Urinary bladder (tissue), 4 donors: ENCODE results near the gene SCMH1. TPM values are rescaled to one million over a fixed set of nuclear protein-coding genes. Genes with fewer than 3 reads are reported as not detected.

ENCODE experiments used
- DNase-seq: peaks from one replicate; pipeline ENCODE4 v3.0.0-alpha.2; 2015; ENCODE audit errors: extremely low spot score
- H3K27ac ChIP-seq: one replicate; pipeline ENCODE4 v1.5.1; 2013; ENCODE audit warnings: low read depth, mild to moderate bottlenecking, moderate library complexity
- H3K36me3 ChIP-seq: one replicate; pipeline ENCODE4 v1.6.1; 2013; ENCODE audit warnings: mild to moderate bottlenecking, moderate library complexity; ENCODE audit not compliant: insufficient read depth
- H3K4me1 ChIP-seq: one replicate; pipeline ENCODE4 v1.6.1; 2013; ENCODE audit warnings: mild to moderate bottlenecking, moderate library complexity; ENCODE audit not compliant: insufficient read depth
- H3K4me3 ChIP-seq: one replicate; pipeline ENCODE4 v1.5.1; 2013; ENCODE audit warnings: low read depth, low read length
- WGBS: extraction: QIAGEN DNeasy Blood & Tissue Kit; methylation state at CpG from one replicate; pipeline ENCODE4 v1.1.7; 2013; 5-methylcytosine and 5-hydroxymethylcytosine counted together
- polyA plus RNA-seq: library from polyadenylated mRNA; stranded (reverse); fragments of 200-250 nt; gene quantifications from one replicate; pipeline ENCODE4 v1.2.3, GENCODE V29; 2013
- total RNA-seq: library from RNA; depleted of rRNA; stranded (reverse); fragments of >200 nt; gene quantifications from one replicate; pipeline ENCODE4 v1.2.3, GENCODE V29; 2014
- donor health status: healthy with polysubstance abuse.
- donor health status: healthy.

The SCMH1 gene
- total and polyA plus RNA-seq, 2 donors, result 46.8 to 59.8 TPM

DNA sequence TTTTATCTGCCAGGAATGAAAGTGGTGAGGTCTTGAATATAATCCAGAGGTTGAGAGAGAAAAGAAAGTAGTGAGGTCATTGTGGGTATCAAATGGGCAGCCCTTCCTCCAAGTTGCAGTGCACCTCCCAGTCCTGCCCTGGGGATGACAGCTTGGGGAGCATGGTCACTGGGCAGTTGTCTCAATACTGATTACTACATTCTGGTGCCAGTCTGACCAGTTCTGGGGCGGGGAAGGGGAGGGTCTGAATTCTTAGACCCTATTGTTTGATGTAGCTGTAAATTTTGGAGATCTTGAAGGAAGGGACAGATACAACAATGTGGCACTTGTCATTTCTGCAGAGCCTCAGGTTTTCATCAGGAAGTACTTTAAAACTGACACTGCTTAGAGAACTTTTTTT is 231.8 kb downstream of the SCMH1 start:
- Histone ChIP-seq H3K27ac (no peak overlapping the region), H3K4me3 (no peak overlapping the region), H3K36me3 (peaks cover 2% of the 10 kb centered on the region), H3K4me1 (peaks cover 1% of the 10 kb centered on the region)
- DNase-seq, result no peak
- WGBS, result 94% methylated on average over 1 of the region's 1 CpG

DNA sequence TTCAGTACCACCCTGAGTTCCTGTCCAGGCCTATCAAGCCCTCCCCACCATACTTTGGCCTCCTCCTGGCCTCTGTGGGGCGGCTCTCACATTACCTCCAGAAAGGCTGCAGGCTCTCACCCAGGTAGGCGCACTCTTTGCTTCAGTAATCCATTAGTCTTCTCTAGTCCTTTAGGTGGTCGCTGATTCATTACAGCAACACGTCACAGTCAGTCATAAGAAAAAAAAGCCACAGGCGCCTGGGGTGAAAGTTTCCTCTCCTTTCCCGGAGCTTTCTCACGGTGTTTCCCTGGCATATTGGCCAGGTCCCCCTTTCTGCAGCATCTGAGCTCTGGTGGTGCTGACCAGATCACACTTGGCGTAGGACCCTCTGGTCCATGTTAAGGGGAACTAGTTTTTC is 232.6 kb downstream of the SCMH1 start:
- peaks cover 2% of the 10 kb centered on the region for H3K36me3 ChIP-seq
- WGBS, result 93% methylated on average over 8 of the region's 8 CpGs

DNA sequence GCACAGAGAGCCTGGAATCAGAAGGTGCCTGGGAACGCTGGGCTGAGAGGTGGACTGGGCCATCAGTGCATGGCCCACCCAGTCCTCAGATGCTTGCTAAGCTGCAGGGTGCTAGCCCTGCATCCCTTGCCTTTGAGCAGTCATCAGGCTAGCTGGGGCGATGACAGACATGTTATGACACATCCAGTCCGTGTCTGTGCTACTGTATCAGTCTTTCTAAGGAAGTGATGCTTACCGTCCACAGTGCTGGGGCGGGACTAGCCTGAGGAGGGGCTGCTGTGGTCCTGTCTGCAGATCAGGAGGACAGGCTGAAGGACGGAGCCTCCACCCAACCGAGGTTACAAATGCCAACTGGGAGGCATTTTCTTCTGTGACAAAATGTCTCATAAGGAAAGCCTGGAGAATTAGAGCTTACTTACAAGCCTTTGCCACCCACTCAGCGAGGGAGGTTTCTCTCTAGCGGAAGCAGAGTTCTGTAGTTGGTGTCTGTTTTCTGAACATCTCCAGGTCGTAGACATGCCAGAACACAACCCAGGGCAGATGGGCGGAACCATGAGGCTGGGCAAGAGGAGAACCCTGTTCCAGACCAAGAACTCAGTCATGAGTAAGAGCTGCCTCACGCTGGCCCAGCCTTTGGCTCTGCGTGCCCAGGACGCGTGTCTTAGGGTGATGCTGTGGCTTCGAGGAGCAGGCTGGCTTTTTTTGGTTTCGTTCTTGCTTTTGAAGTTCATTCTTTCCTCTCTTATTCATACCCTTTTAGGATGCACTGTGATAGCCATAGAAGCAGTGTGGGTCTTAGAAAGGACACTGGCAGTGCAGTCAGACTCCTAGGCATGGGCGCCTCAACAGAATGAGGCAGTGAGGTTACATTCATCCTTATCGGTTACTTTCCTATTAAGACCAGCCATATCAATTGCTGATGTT is 234.9 kb downstream of the SCMH1 start:
- WGBS, result 90% methylated on average over 19 of the region's 19 CpGs
- no peak overlapping the region for H3K27ac ChIP-seq
- DNase-seq, result no peak
- H3K36me3 ChIP-seq, result peaks cover under 1% of the 10 kb centered on the region
- H3K4me1 ChIP-seq, result peaks cover 1% of the 10 kb centered on the region
- no peak overlapping the region for H3K4me3 ChIP-seq

More for the DNA sequence above, 232.6 kb downstream of the SCMH1 start:
- Histone ChIP-seq H3K4me3 (no peak overlapping the region), H3K27ac (no peak overlapping the region), H3K4me1 (peaks cover 1% of the 10 kb centered on the region)
- DNase-seq, result no peak

DNA sequence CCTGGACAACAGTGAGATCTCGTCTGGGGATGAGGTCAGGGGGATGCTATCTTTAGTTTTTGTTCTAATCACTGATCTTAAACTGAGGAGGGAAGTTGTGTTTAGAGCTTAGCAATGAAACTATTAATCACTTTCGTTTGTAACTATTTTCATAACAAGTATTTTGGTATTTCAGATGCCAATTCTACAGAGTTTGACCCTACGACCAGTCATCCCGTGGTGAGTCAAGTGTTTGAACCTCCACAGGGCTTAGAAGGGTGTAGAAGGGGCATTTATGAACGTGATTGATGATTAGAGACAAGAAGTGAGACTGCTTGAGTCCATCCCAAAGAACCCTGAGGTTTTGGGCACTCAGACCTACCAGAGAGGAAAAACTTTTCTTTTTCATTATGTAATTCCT is 236.2 kb downstream of the SCMH1 start:
- no peak for DNase-seq
- 82% methylated on average over 5 of the region's 5 CpGs for WGBS
- H3K4me3 ChIP-seq, result no peak overlapping the region
- no peaks in the 10 kb centered on the region for H3K36me3 ChIP-seq
- H3K27ac ChIP-seq, result no peak overlapping the region
- peaks cover 1% of the 10 kb centered on the region for H3K4me1 ChIP-seq

DNA sequence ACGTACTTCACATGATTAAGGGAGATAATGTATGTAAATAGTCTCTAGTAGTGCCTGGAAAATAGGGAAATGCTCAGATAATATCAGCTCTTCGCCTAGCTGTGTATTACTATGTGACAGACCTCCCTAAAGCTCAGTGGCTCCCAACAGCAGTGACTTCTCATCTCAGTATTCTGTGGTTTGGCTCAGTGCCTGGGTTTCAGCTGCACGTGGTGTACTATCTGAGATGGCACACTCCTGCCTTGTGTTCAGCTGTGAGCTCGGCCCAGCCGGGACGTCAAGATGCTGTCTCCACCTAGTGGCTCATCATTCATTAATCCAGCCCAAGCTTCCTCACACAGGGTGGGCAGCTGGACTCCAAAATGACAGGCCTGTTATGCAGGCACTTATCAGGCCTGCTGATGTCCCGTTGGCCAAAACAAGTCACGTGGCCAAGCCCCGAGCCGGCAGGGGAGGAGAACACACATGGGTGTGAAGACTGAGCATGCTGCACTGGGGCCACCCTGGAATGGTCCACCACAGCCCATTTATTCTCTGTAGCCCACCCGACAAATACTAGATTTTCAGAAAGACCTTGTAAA is 238.4 kb downstream of the SCMH1 start:
- no peak overlapping the region for H3K4me3 ChIP-seq
- H3K36me3 ChIP-seq, result no peaks in the 10 kb centered on the region
- H3K27ac ChIP-seq, result no peak overlapping the region
- H3K4me1 ChIP-seq, result peaks cover 1% of the 10 kb centered on the region
- 16% methylated on average over 11 of the region's 11 CpGs for WGBS
- peak; percentile 88 for DNase-seq

DNA sequence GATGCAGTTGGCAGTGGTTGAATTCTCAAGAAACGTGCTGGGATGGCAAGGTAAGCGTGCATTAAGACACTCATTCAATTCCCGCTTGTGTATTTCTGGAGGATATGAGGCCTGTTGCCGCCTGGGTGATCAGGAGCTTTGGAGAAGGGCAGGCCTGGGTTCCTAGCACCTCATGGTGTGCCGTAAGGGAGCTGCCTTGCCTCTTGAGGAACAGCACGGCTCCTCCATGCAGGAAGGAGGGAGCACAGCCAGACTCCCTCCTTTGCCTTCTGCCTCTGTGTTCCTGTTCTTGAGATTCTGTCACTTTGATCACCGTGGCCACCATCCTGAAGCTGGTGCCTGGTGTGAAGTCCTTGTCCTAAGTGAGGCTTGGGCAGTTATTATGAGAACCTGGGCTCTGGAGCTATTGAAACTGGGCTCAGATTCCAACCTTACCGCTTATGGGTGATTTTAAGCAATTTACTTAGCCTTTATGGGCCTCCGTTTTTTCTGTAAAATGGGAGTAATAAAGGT is 238.9 kb downstream of the SCMH1 start:
- 67% methylated on average over 9 of the region's 9 CpGs for WGBS
- H3K4me1 ChIP-seq, result peaks cover 1% of the 10 kb centered on the region
- no peak overlapping the region for H3K27ac ChIP-seq
- no peaks in the 10 kb centered on the region for H3K36me3 ChIP-seq
- no peak for DNase-seq
- no peak overlapping the region for H3K4me3 ChIP-seq

DNA sequence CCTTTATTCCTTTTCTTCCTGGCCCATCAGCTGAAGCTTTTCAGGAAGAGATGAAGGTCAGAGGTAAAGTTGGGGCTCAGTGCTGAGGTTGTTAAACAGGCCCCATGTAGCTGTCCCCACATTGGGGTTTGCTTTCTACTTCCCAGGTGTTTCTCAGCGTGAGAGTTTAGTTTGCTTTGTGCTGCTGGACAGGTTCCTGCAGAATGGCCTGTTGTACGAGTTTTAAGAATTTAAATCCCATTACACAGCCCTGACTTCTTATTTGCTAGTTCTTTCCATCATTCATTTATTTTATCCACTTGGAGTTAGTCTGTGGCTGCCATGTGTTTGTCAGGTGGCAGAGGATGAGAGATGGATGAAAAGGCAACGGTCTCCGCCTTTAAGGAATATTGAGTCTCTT is 243.4 kb downstream of the SCMH1 start:
- no peak overlapping the region for H3K27ac ChIP-seq
- H3K4me1 ChIP-seq, result no peaks in the 10 kb centered on the region
- H3K4me3 ChIP-seq, result no peak overlapping the region
- 90% methylated on average over 4 of the region's 4 CpGs for whole genome bisulfite sequencing
- peaks cover 3% of the 10 kb centered on the region for H3K36me3 ChIP-seq
- DNase-seq, result no peak

DNA sequence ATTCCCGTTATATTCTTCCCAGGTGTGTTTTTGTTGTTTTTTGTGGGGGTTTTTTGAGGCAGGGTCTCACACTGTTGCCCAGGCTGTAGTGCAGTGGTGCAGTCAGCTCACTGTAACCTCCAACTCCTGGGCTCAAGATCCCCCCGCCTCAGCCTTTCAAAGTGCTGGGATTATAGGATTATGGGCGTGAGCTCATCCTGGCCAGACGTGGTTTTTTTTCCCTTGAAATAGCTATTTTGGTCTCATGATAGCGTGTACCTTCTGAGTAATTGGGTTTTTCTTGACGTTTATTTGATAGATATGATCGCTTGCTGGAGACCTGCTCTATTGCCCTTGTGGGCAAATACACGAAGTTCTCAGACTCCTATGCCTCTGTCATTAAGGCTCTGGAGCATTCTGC is 245.0 kb downstream of the SCMH1 start:
- 49% methylated on average over 8 of the region's 8 CpGs for WGBS
- no peak for DNase-seq
- no peak overlapping the region for H3K27ac ChIP-seq
- H3K4me3 ChIP-seq, result no peak overlapping the region
- no peaks in the 10 kb centered on the region for H3K4me1 ChIP-seq
- H3K36me3 ChIP-seq, result peaks cover 3% of the 10 kb centered on the region

DNA sequence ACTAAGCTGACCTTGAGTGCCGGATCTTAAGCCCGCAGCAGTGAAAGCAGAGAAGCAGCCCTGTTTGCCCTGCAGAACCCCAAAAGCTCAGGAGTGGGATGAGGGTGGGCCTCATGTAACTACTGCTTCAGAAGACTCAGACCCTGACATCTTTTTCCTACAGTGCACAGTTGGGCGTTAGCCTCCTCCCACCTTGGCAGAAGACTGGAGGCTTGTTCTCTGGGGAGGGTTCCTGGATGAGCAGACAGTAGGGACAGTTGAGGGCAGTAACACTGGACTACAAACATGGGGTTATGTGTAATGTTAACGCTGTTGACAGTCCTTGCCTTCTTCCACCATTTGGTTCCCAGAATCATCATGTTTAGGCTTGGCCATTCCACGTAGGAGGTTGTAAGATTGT is 253.0 kb downstream of the SCMH1 start:
- Histone ChIP-seq H3K36me3 (peaks cover 7% of the 10 kb centered on the region), H3K4me3 (no peak overlapping the region), H3K4me1 (no peaks in the 10 kb centered on the region), H3K27ac (no peak overlapping the region)
- DNase-seq, result no peak
- 96% methylated on average over 5 of the region's 5 CpGs for WGBS

DNA sequence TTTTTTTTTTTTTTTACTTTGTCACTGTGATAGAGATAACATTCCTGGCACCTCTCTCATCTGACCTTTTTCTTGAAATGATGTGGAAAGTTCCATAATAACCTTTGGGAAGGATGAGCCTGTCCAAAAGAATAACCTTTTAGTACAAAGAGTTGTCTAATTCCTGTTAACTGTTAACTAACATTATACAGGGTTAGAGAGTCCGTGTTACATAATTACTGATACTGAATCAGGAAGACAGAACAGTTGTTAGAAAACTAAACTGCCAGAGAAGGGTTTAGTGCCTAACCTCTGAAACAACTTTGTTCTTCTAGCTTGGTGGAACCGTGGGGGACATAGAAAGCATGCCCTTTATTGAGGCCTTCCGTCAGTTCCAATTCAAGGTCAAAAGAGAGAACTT is 253.8 kb downstream of the SCMH1 start:
- DNase-seq, result no peak
- H3K36me3 ChIP-seq, result peaks cover 7% of the 10 kb centered on the region
- no peaks in the 10 kb centered on the region for H3K4me1 ChIP-seq
- no peak overlapping the region for H3K4me3 ChIP-seq
- H3K27ac ChIP-seq, result no peak overlapping the region
- WGBS, result 73% methylated on average over 3 of the region's 3 CpGs

DNA sequence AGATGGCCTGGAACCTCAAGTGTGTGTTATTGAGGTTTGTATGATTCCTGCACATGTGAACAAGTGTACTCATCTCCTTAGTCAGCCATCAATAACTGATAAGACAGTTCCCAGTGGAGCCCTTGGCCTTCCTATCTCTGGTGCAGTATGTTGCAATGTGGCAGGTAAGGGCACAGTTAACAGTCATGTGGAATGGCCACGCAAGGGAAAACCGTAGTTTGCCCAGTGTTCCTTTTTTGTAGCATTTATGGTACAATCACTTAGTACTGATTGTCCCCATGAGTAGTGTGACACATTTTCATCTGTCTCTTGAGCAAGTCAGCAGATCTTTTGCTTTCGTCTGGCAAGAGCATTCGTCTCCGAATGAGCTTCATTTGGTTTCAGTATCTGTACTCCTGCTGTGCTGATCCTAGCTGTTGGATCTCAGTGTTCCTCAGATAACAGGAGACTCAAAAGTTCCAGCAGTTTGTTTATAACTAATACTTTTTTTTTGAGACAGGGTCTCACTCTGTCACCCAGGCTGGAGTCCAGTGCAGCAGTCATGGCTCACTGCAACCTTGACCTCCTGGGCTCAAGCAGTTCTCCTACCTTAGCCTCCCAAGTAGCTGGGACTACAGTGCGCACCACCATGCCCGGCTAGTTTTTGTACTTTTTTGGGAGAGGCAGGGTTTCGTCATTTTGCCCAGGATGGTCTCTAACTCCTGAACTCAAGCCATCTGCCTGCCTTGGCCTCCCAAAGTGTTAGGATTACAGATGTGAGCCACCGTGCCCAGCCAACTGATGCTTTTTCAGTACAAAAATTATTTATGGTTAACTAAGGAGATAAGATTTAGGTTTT is 254.4 kb downstream of the SCMH1 start:
- Histone ChIP-seq H3K4me1 (no peaks in the 10 kb centered on the region), H3K4me3 (no peak overlapping the region), H3K27ac (no peak overlapping the region), H3K36me3 (peaks cover 7% of the 10 kb centered on the region)
- 74% methylated on average over 9 of the region's 9 CpGs for WGBS
- DNase-seq, result no peak

DNA sequence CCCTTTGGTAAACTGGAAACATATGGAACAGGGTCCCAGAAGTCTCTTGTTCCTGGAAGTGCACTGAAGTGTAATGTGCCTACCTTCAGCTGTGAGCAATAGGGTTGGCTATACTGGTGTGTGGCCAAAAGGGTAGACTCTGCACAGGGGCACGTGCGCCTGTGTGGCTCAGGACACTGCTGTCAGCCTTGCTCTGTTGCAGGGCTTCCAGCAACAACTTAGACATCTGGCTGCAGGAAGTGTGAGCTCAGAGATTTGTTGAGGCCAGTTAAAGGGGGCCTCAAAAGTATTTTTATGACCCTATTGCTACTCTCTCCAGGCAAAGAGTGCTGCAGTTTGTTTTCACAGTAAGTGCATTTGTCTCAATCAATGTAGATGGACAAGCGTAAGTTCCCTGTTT is 255.2 kb downstream of the SCMH1 start:
- H3K36me3 ChIP-seq, result peaks cover 7% of the 10 kb centered on the region
- no peak overlapping the region for H3K27ac ChIP-seq
- WGBS, result 76% methylated on average over 3 of the region's 3 CpGs
- no peak overlapping the region for H3K4me3 ChIP-seq
- H3K4me1 ChIP-seq, result peaks cover 2% of the 10 kb centered on the region
- DNase-seq, result no peak

DNA sequence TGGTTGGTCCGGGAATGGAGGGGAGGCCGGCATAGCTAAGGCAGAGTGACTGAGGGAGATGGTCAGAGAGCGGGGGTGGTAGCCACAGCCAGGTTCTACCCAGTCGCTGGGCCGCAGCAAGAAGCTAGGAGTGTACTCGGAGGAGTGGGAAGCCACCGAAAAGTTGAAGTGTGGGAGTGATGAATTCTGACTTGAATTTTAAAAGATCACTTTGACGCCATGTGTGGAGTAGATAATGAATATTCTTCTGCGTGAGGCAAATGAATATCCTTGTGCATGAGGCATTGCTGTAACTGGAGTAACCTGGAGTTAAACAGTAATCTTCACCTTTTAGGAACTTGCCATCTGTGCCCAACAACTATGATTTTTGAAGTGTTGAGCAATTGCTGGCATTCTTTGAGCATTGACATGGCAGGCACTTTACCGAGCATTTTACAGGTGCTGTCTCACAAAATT is 255.8 kb downstream of the SCMH1 start:
- H3K4me3 ChIP-seq, result no peak overlapping the region
- H3K27ac ChIP-seq, result no peak overlapping the region
- DNase-seq, result no peak
- H3K36me3 ChIP-seq, result peaks cover 7% of the 10 kb centered on the region
- peaks cover 3% of the 10 kb centered on the region for H3K4me1 ChIP-seq
- WGBS, result 91% methylated on average over 10 of the region's 10 CpGs
